GM12892 (cell line): Measurements from ENCODE around the gene CCDC144A.
"Not testable (repeated sequence)": the region's sequence is repeated elsewhere in the genome, so short reads cannot be mapped to it uniquely, and the experiment has no call there.

Experiments
- POLR2A ChIP-seq: IDR thresholded peaks from 2 replicates; pipeline ENCODE4 v1.6.1; 2011; ENCODE audit warnings: low read depth, low read length, control low read depth
- POLR2AphosphoS5 ChIP-seq: IDR thresholded peaks from 2 replicates; pipeline ENCODE4 v1.6.1; 2011; ENCODE audit warnings: low read depth, low read length, control low read depth
- TAF1 ChIP-seq: IDR thresholded peaks from 2 replicates; pipeline ENCODE4 v1.6.1; 2011; ENCODE audit warnings: low read depth, mild to moderate bottlenecking, control low read depth, low read length, borderline replicate concordance

- not testable (repeated sequence) for TF ChIP-seq POLR2A, TAF1, POLR2AphosphoS5
Measured at GRCh38 chr17:16745492-16746203, 55.6 kb downstream of the CCDC144A start.
